K562 (cell line): ENCODE results near the gene CPSF7. TPM values are rescaled to one million over a fixed set of nuclear protein-coding genes. Genes with fewer than 3 reads are reported as not detected.

Experiments used
- ATAC-seq: fragments of 200-7000 bp; cut with Tn5 transposase; 3 replicates; pipeline ENCODE4 v1.9.1; 2020; ENCODE audit warnings: moderate library complexity
- BruUV-seq: library from RNA; stranded (reverse); fragments of 400-500 nt; replicated peaks from 2 replicates; lab custom pipeline; 2021; lab: Mats Ljungman, UMichigan
- CTCF ChIA-PET: fragments of 300-600 bp; formaldehyde crosslinking; extraction: SDS; loops from one replicate; lab custom pipeline; 2021; ENCODE audit warnings: low intra/inter-chr PET ratio; lab: Yijun Ruan, JAX
- POLR2A ChIA-PET: fragments of 300-600, 350-650 bp; sonication (Branson Sonifier 250); formaldehyde crosslinking; extraction: SDS; loops from one replicate; lab custom pipeline; 2021; ENCODE audit warnings: antibody characterized with exemption, inconsistent platforms; lab: Yijun Ruan, JAX
- DNase-seq, 4 experiments: peaks; one replicate each; pipeline versions ENCODE4 v3.0.0 to v3.0.0-alpha.2; 2011 to 2018; ENCODE audit warnings: low spot score in 3 of 4, mixed read lengths in 3 of 4; ENCODE audit errors: extremely low read depth in 1 of 4
- FAIRE-seq: peaks from 2 replicates; lab custom pipeline; 2011; peaks lifted over from hg19 to GRCh38; lab: Jason Lieb, UNC
- H2AFZ ChIP-seq: 2 replicates; pipeline ENCODE4 v1.6.0; 2011; ENCODE audit warnings: low read depth, low read length, control low read depth, inconsistent platforms
- H3K27ac ChIP-seq: fragments of 200-600 bp; 3 replicates; pipeline ENCODE4 v1.8.0; 2011; ENCODE audit warnings: low read depth, mild to moderate bottlenecking, control low read depth, inconsistent platforms, low read length, moderate library complexity, mixed read lengths; ENCODE audit errors: extremely low read depth
- H3K27me3 ChIP-seq, 2 experiments: fragments of 300-600 bp in 1 of 2; 2 replicates in 1 of 2; 3 replicates in 1 of 2; pipeline versions ENCODE4 v1.6.0 to v1.8.0; 2011; ENCODE audit warnings: inconsistent platforms in 2 of 2, low read length in 2 of 2, mild to moderate bottlenecking in 1 of 2, mixed read lengths in 1 of 2, moderate library complexity in 1 of 2; ENCODE audit not compliant: control insufficient read depth in 2 of 2, insufficient read depth in 2 of 2
- H3K36me3 ChIP-seq: fragments of 300-600 bp; 3 replicates; pipeline ENCODE4 v1.8.0; 2011; ENCODE audit warnings: mild to moderate bottlenecking, low read length, inconsistent platforms; ENCODE audit not compliant: control insufficient read depth, insufficient read depth
- H3K4me1 ChIP-seq, 2 experiments: fragments of 200-600 bp in 1 of 2; replicated peaks in 1 of 2; 2 replicates in 1 of 2; 3 replicates in 1 of 2; pipeline versions ENCODE4 v1.5.1 to v1.8.0; 2011; ENCODE audit warnings: inconsistent platforms in 2 of 2, low read length in 2 of 2, mild to moderate bottlenecking in 1 of 2, mixed read lengths in 1 of 2, moderate library complexity in 1 of 2; ENCODE audit not compliant: control insufficient read depth in 2 of 2, insufficient read depth in 2 of 2
- H3K4me2 ChIP-seq: 2 replicates; pipeline ENCODE4 v1.6.1; 2011; ENCODE audit warnings: low read length, control low read depth, inconsistent platforms, mixed read lengths; ENCODE audit not compliant: insufficient read depth
- H3K4me3 ChIP-seq: fragments of 200-600 bp; sonication (generic), shearing (Covaris generic); 2 replicates; pipeline ENCODE4 v1.5.1; 2016; ENCODE audit warnings: control low read depth, inconsistent platforms
- H3K79me2 ChIP-seq: fragments of 200-600 bp; 3 replicates; pipeline ENCODE4 v1.8.0; 2011; ENCODE audit warnings: low read length, inconsistent platforms; ENCODE audit not compliant: control insufficient read depth, insufficient read depth
- H3K9ac ChIP-seq, 2 experiments: 2 replicates each; pipeline versions ENCODE4 v1.6.0 to v1.6.1; 2011; ENCODE audit warnings: low read depth in 2 of 2, low read length in 2 of 2, control low read depth in 1 of 2, inconsistent platforms in 1 of 2, mild to moderate bottlenecking in 1 of 2, mixed read lengths in 1 of 2; ENCODE audit not compliant: insufficient read depth in 1 of 2
- H3K9me1 ChIP-seq: one replicate; pipeline ENCODE4 v1.6.0; 2011; ENCODE audit warnings: inconsistent platforms, mild to moderate bottlenecking, low read length, moderate library complexity; ENCODE audit not compliant: control insufficient read depth, insufficient read depth
- H3K9me3 ChIP-seq: replicated peaks from 2 replicates; pipeline ENCODE4 v1.5.1; 2011; ENCODE audit warnings: low read depth, low read length, inconsistent platforms; ENCODE audit not compliant: control insufficient read depth, insufficient read depth
- H4K20me1 ChIP-seq: replicated peaks from 2 replicates; pipeline ENCODE4 v1.6.1; 2011; ENCODE audit warnings: low read length, inconsistent platforms, mixed read lengths; ENCODE audit not compliant: control insufficient read depth, insufficient read depth
- ESRRA ChIP-seq: fragments of 450-650 bp; IDR thresholded peaks from 2 replicates; pipeline ENCODE4 v1.6.1; 2014; ENCODE audit warnings: low read depth, mild to moderate bottlenecking, moderate library complexity, borderline replicate concordance
- FIP1L1 ChIP-seq: fragments of 200-400 bp; formaldehyde crosslinking; IDR thresholded peaks from 2 replicates; pipeline ENCODE4 v1.6.1; 2018; ENCODE audit warnings: mild to moderate bottlenecking, low read depth, low read length; ENCODE audit not compliant: poor library complexity, severe bottlenecking
- HINFP ChIP-seq: fragments of 450-650 bp; conservative IDR thresholded peaks from 2 replicates; pipeline ENCODE4 v1.6.1; 2016; ENCODE audit warnings: missing genetic modification characterization, low read depth, mild to moderate bottlenecking, control low read depth, missing compliant biosample characterization
- KHSRP ChIP-seq: fragments of 450-650 bp; IDR thresholded peaks from 2 replicates; pipeline ENCODE4 v1.6.1; 2017
- MCM3 ChIP-seq: fragments of 450-650 bp; IDR thresholded peaks from 2 replicates; pipeline ENCODE4 v1.6.1; 2016
- PHB ChIP-seq: fragments of 250-450 bp; sonication (Bioruptor Pico); IDR thresholded peaks from 2 replicates; pipeline ENCODE4 v1.5.0; 2021
- POLR2AphosphoS5 ChIP-seq: IDR thresholded peaks from 2 replicates; pipeline ENCODE4 v1.6.1; 2011; ENCODE audit warnings: mild to moderate bottlenecking, low read depth, low read length, moderate library complexity; ENCODE audit not compliant: control insufficient read depth, insufficient read depth
- SMARCE1 ChIP-seq: fragments of 450-650 bp; IDR thresholded peaks from 2 replicates; pipeline ENCODE4 v1.7.1; 2016; ENCODE audit warnings: mild to moderate bottlenecking
- TCF3 ChIP-seq: sonication (generic); formaldehyde crosslinking; IDR thresholded peaks from 2 replicates; pipeline ENCODE4 v1.4.0; 2020; ENCODE audit warnings: mild to moderate bottlenecking, missing genetic modification reagents
- TFAM ChIP-seq: fragments of 250-450 bp; sonication (Bioruptor Pico); conservative IDR thresholded peaks from 2 replicates; pipeline ENCODE4 v1.5.0; 2021; ENCODE audit warnings: mild to moderate bottlenecking, moderate library complexity
- ZNF639 ChIP-seq, 2 experiments: fragments of 200-800 bp in 1 of 2; sonication (Bioruptor generic) in 1 of 2; sonication (generic) in 1 of 2; formaldehyde crosslinking in 1 of 2; IDR thresholded peaks in 1 of 2; conservative IDR thresholded peaks in 1 of 2; 2 replicates each; pipeline versions ENCODE4 v1.5.0 to v1.6.1; 2016 to 2020; ENCODE audit warnings: missing compliant biosample characterization in 1 of 2, missing genetic modification characterization in 1 of 2, missing genetic modification reagents in 1 of 2
- ZNF668 ChIP-seq: fragments of 250-450 bp; sonication (Bioruptor Pico); IDR thresholded peaks from 2 replicates; pipeline ENCODE4 v1.8.0; 2022; ENCODE audit warnings: mild to moderate bottlenecking, inconsistent platforms
- ZNF76 ChIP-seq: fragments of 250-450 bp; sonication (Bioruptor Pico); IDR thresholded peaks from 2 replicates; pipeline ENCODE4 v1.4.0; 2020; ENCODE audit warnings: mild to moderate bottlenecking, moderate library complexity, borderline replicate concordance
- WGBS: fragments of 100-300 bp; shearing (Covaris generic); methylation state at CpG from one replicate; pipeline ENCODE4 v1.1.6; 2016; ENCODE audit warnings: low coverage, mixed read lengths; ENCODE audit not compliant: insufficient coverage; ENCODE audit errors: missing lambda C conversion rate; 5-methylcytosine and 5-hydroxymethylcytosine counted together
- in situ Hi-C: fragments of 300-500 bp; cut with MboI; formaldehyde crosslinking; loops from 4 replicates; pipeline ENCODE4 v1.15.0; 2018; ENCODE audit warnings: inconsistent platforms, mixed read lengths
- intact Hi-C: fragments of 100-400 bp; cut with micrococcal nuclease; formaldehyde crosslinking; loops from 2 replicates; pipeline ENCODE4 v1.14.2; 2022
- polyA plus RNA-seq, 8 experiments: library from polyadenylated mRNA; depleted of rRNA in 4 of 8; stranded (reverse) in 5 of 8; unstranded in 3 of 8; fragments of >200 nt; fragmentation: Nextera tagmentation in 2 of 8; fragmentation: Illumina TruSeq in 1 of 8; extraction: Ambion mirVana in 2 of 8; extraction: Trizol in 1 of 8; gene quantifications; 2 replicates each; pipeline versions ENCODE4 v1.2.1 to v1.2.3, GENCODE V29; 2011 to 2014; ENCODE audit warnings: inconsistent platforms in 1 of 8, missing spikeins in 1 of 8
- total RNA-seq, 7 experiments: library from RNA; depleted of rRNA in 6 of 7; stranded (reverse); fragments of >200 nt in 6 of 7; fragmentation: Illumina TruSeq in 2 of 7; extraction: Trizol in 2 of 7; gene quantifications; 2 replicates each; pipeline versions ENCODE4 v1.2.1 to v1.2.3, GENCODE V29; 2011 to 2021; ENCODE audit warnings: low replicate concordance in 1 of 7

The CPSF7 gene
- total and polyA plus RNA-seq, 9 of the 15 experiments (the other 6 are each of a cell fraction or from before 2014, with no cell fraction given), result 14.8 to 104 (median 44.1) TPM

- H3K4me1 ChIP-seq, result peaks cover 3 to 6% of the 10 kb centered on the region in 2 experiments; a peak in 2 of 5 replicates
- H2AFZ ChIP-seq, result no peak overlapping the region
- no TSS peak for BruUV-seq
- TF ChIP-seq ZNF668 (CRISPR knock-in tag) (no peak), TFAM (CRISPR knock-in tag) (no peak), KHSRP (no peak), ESRRA (no peak), ZNF76 (no peak)
- H3K79me2 ChIP-seq, result no peaks in the 10 kb centered on the region
- H3K27ac ChIP-seq, result no peak overlapping the region
- in situ Hi-C loops (no loop called here), intact Hi-C loops (no loop called here)
- H3K36me3 ChIP-seq, result peaks cover 3% of the 10 kb centered on the region; the same call in 1 of the 3 replicates
- ATAC-seq, result no peak
- no peaks in the 10 kb centered on the region for H3K27me3 ChIP-seq
- ChIA-PET POLR2A (interaction anchor here (0.7 to 1.1 kb wide), 3 partner anchors 13 to 19 kb away, joined by 3 to 4 read pairs (median 3); partner anchors contain the start of gene TMEM138), CTCF (no interaction called here)
- no peak overlapping the region for H3K9ac ChIP-seq
- no peak for FAIRE-seq
- H3K4me3 ChIP-seq, result no peak overlapping the region
- no peak overlapping the region for H3K4me2 ChIP-seq
- DNase-seq, result no peak
- H3K9me1 ChIP-seq, result no peaks in the 10 kb centered on the region
- H4K20me1 ChIP-seq, result no peaks in the 10 kb centered on the region
- WGBS, result 95% methylated on average over 9 of the region's 9 CpGs
- H3K9me3 ChIP-seq, result no peaks in the 10 kb centered on the region
These were observed 48.9 kb downstream of the CPSF7 start for GRCh38 chr11:61380884-61381283.

GRCh38 chr11:61378713-61379313 is 51.0 kb downstream of the CPSF7 start:
- Histone ChIP-seq H3K9me3 (peaks cover 3% of the 10 kb centered on the region; the same call in 1 of the 2 replicates), H3K27me3 (no peaks in the 10 kb centered on the region), H3K9me1 (no peaks in the 10 kb centered on the region), H3K9ac (no peak overlapping the region), H3K27ac (no peak overlapping the region), H2AFZ (no peak overlapping the region), H3K36me3 (peaks cover 20% of the 10 kb centered on the region; the same call in 1 of the 3 replicates), H3K4me3 (no peak overlapping the region), H3K4me1 (no peaks in the 10 kb centered on the region), H4K20me1 (no peaks in the 10 kb centered on the region), H3K4me2 (no peak overlapping the region), H3K79me2 (no peaks in the 10 kb centered on the region)
- no peak for FAIRE-seq
- CTCF ChIA-PET, result no interaction called here
- POLR2A ChIA-PET, result interaction anchor here (0.6 to 1.1 kb wide), 4 partner anchors 17 to 109 kb away, joined by 3 to 6 read pairs (median 6); partner anchors contain the start of genes CYB561A3 and TMEM138
- BruUV-seq, result no TSS peak
- in situ Hi-C loops (no loop called here), intact Hi-C loops (no loop called here)
- no peak for DNase-seq
- no peak for ATAC-seq
- 95% methylated on average over 5 of the region's 5 CpGs for WGBS
- TF ChIP-seq ZNF639 (CRISPR knock-in tag; conservative IDR thresholded peaks at IDR 0.05 in 1 of 2, IDR thresholded peaks at IDR 0.05 in 1 of 2) (no peak), HINFP (tag) (no peak), MCM3 (no peak), PHB (CRISPR knock-in tag) (no peak), POLR2AphosphoS5 (no peak), FIP1L1 (no peak), TCF3 (CRISPR knock-in tag) (no peak), SMARCE1 (no peak)
